ENCODE results near the gene DHCR7. TPM values are rescaled to one million over a fixed set of nuclear protein-coding genes. Genes with fewer than 3 reads are reported as not detected.

DHCR7 gene
- total RNA-seq, 2 experiments from 2014 or later: 66.4 to 68.9 TPM

DNA sequence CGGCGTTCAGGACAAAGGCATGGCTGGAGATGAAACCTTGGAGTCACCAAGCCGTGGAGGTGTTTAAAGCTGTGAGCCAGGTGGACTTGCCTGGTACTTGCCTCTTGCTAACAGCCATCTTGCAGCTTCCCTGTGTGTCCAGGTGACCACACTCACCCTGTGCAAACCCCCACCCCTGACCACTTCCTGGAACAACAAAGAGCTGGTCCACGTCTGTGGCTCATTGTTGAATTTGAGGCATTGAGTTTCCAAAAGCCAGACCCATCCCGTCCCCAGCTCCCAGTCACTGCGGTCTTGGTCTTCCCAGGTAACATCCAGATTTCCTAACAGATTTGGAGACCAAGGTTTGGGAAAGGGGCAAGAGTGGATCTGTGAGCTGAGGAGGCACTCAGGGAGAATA, 18.5 kb downstream of the DHCR7 start:
- ChIA-PET POLR2A (interaction anchor here (0.9 kb wide), 1 partner anchor 10 kb away, joined by 3 read pairs; no protein-coding TSS in a partner anchor), CTCF (no interaction called here)
- ATAC-seq: no peak
- Mint-ChIP-seq H3K27me3 (no peaks in the 10 kb centered on the region), H3K4me1 (ENCODE audit: low read depth) (peaks cover 11% of the 10 kb centered on the region), H3K4me3 (no peak overlapping the region), H3K27ac (no peak overlapping the region), H3K36me3 (ENCODE audit: low read depth) (no peaks in the 10 kb centered on the region), H3K9me3 (peaks cover 1% of the 10 kb centered on the region)
- no peak for DNase-seq
- TF ChIP-seq, protein P1, sequence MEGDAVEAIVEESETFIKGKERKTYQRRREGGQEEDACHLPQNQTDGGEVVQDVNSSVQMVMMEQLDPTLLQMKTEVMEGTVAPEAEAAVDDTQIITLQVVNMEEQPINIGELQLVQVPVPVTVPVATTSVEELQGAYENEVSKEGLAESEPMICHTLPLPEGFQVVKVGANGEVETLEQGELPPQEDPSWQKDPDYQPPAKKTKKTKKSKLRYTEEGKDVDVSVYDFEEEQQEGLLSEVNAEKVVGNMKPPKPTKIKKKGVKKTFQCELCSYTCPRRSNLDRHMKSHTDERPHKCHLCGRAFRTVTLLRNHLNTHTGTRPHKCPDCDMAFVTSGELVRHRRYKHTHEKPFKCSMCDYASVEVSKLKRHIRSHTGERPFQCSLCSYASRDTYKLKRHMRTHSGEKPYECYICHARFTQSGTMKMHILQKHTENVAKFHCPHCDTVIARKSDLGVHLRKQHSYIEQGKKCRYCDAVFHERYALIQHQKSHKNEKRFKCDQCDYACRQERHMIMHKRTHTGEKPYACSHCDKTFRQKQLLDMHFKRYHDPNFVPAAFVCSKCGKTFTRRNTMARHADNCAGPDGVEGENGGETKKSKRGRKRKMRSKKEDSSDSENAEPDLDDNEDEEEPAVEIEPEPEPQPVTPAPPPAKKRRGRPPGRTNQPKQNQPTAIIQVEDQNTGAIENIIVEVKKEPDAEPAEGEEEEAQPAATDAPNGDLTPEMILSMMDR (IDR thresholded peaks at IDR 0.05): no peak
- intact Hi-C loops (cut with micrococcal nuclease): no loop called here

DNA sequence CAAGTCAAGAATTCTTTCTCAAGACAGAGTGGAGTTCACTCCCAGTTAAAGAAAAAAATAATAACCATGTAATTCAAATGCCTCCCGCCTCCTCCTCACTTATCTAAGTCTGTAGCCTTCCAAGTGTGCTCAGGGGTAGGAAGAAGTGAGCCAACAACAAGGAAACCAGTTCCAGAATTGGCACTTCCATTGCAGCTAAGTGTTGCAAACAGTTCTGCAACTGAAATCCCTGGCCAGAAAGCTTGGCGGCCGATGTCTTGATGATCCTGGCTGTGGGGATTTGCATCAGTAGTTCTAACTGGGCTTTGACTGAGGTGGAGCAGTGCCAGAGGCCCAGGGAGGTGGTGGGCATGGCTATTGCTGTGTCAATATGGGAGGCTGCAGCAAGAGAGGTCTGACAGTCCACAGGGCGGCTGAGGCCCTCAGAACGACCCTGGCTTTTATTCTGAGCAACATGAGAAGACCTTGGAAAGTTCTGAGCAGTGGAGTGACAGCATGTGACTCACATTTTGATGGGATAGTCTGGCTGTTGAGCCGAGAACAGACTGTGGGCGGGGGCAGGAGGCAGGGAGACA, 19.2 kb downstream of the DHCR7 start:
- Mint-ChIP-seq H3K36me3 (ENCODE audit: low read depth) (no peaks in the 10 kb centered on the region), H3K4me1 (ENCODE audit: low read depth) (peaks cover 11% of the 10 kb centered on the region), H3K9me3 (peaks cover 1% of the 10 kb centered on the region), H3K4me3 (no peak overlapping the region), H3K27ac (peak overlapping the region; percentile 43), H3K27me3 (no peaks in the 10 kb centered on the region)
- ChIA-PET CTCF (interaction anchor here (1.4 kb wide), 1 partner anchor 19 kb away, joined by 4 read pairs; the partner anchor contains the start of gene DHCR7), POLR2A (no interaction called here)
- no peak for DNase-seq
- TF ChIP-seq, protein P1 (IDR thresholded peaks at IDR 0.05): no peak
- ATAC-seq: no peak
- intact Hi-C loops (cut with micrococcal nuclease): no loop called here

GRCh38 chr11:71426413-71426812, 21.8 kb downstream of the DHCR7 start:
- Mint-ChIP-seq H3K4me1 (ENCODE audit: low read depth) (peaks cover 11% of the 10 kb centered on the region), H3K27ac (no peak overlapping the region), H3K36me3 (ENCODE audit: low read depth) (no peaks in the 10 kb centered on the region), H3K4me3 (no peak overlapping the region), H3K27me3 (no peaks in the 10 kb centered on the region), H3K9me3 (peaks cover 1% of the 10 kb centered on the region)
- ATAC-seq: peak; percentile 14
- TF ChIP-seq, protein P1 (IDR thresholded peaks at IDR 0.05): no peak
- ChIA-PET POLR2A (no interaction called here), CTCF (interaction anchor here (1.5 kb wide), 1 partner anchor 10 kb away, joined by 4 read pairs; no protein-coding TSS in a partner anchor)
- DNase-seq: no peak
- intact Hi-C loops (cut with micrococcal nuclease): no loop called here

- DNase-seq: peak; percentile 13
- ChIA-PET POLR2A (no interaction called here), CTCF (interaction anchor here (1.5 kb wide), 1 partner anchor 10 kb away, joined by 4 read pairs; no protein-coding TSS in a partner anchor)
- Mint-ChIP-seq H3K27ac (no peak overlapping the region), H3K4me3 (no peak overlapping the region), H3K27me3 (no peaks in the 10 kb centered on the region), H3K9me3 (peaks cover 1% of the 10 kb centered on the region), H3K36me3 (ENCODE audit: low read depth) (no peaks in the 10 kb centered on the region), H3K4me1 (ENCODE audit: low read depth) (peaks cover 11% of the 10 kb centered on the region)
- intact Hi-C loops (cut with micrococcal nuclease): no loop called here
- peak; percentile 75 for ATAC-seq
- TF ChIP-seq, protein P1 (IDR thresholded peaks at IDR 0.05): no peak
Observed at GRCh38 chr11:71425860-71426259, 22.3 kb downstream of the DHCR7 start.

DNA sequence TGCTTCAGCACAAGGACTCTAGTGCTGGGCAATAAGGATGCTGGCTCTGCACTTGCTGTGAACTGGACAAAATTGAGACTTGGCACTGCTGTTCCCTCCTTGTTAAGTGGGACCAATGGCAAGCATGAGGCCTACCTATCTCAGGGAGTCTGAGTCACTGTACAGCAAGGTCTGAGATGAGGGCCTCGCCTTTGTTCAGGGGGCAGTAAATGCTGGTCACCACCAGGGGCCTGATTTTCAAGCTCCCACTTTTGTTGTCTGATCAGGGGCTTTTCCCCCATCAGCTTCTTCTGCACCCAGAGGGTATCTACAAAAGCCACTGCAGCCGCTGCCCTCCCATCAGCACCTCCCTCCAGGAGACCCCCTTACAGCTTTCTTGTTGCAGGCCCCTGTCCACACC, 22.8 kb downstream of the DHCR7 start:
- no peaks in the 10 kb centered on the region for H3K27me3 Mint-ChIP-seq
- CTCF ChIA-PET: interaction anchor here (1.5 kb wide), 1 partner anchor 9 kb away, joined by 4 read pairs; no protein-coding TSS in a partner anchor
- TF ChIP-seq, protein P1 (IDR thresholded peaks at IDR 0.05): no peak
- H3K4me3 Mint-ChIP-seq: no peak overlapping the region
- ATAC-seq: peak; percentile 26
- peaks cover 11% of the 10 kb centered on the region for H3K4me1 Mint-ChIP-seq (ENCODE audit: low read depth)
- no peaks in the 10 kb centered on the region for H3K36me3 Mint-ChIP-seq (ENCODE audit: low read depth)
- DNase-seq: peak; percentile 8
- peaks cover 1% of the 10 kb centered on the region for H3K9me3 Mint-ChIP-seq
- POLR2A ChIA-PET: no interaction called here
- no peak overlapping the region for H3K27ac Mint-ChIP-seq
- intact Hi-C loops (cut with micrococcal nuclease): no loop called here
